Metanephros (tissue), 2 donors: ENCODE data around the gene SUPT4H1. TPM values are rescaled to one million over a fixed set of nuclear protein-coding genes. Genes with fewer than 3 reads are reported as not detected.

Experiments
- small RNA-seq: library from RNA; depleted of rRNA; stranded (forward); fragments of <200 nt; gene quantifications from one replicate; pipeline ENCODE3, GENCODE V24; 2014; ENCODE audit warnings: low replicate concordance
- total RNA-seq: library from RNA; depleted of rRNA; stranded (reverse); fragments of >200 nt; gene quantifications from one replicate; pipeline ENCODE4 v1.2.3, GENCODE V29; 2014

Gene SUPT4H1
- 53.1 TPM for total RNA-seq

DNA sequence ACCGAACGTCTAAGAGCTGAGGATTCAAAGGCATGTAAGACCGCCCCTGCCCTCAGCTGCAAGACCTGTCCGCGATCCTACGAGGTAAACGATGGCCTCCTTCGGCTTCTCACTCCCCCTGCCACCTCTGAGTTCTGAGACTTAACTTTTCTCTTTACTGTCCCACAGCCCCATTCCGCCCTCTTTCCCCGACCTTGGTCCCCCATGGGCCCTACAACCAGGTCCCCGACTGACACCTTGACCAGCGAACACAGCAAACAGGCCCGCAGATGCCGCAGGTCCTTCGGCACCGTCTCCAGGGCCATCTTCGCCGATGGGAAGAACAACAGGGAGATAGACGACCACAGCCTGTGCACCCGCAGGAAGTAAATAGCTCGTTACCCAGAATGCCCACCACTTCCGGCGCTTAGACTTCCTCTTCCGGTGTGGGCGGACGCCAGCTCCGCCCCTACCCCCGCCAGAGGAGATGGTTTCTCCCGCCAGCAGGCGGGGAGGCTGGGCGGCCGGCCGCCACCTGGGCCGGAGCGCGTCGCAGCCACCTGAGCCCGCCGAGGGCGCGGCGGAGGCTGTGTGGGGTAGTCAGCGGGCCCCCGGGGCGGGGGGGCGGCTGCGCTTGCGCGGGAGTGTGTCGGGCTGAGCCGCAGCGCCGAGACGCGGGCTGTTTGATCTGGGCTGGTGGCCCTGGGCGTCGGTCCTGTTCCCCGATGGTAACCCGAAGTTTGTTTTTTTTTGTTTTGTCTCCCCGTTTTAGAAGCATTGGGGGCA, at the start of gene SUPT4H1:
Gene SUPT4H1, minus strand, starts transcription at position 371 of the 765 bp plus-strand sequence. Its CDS starts 66 bp downstream, at position 305.

DNA sequence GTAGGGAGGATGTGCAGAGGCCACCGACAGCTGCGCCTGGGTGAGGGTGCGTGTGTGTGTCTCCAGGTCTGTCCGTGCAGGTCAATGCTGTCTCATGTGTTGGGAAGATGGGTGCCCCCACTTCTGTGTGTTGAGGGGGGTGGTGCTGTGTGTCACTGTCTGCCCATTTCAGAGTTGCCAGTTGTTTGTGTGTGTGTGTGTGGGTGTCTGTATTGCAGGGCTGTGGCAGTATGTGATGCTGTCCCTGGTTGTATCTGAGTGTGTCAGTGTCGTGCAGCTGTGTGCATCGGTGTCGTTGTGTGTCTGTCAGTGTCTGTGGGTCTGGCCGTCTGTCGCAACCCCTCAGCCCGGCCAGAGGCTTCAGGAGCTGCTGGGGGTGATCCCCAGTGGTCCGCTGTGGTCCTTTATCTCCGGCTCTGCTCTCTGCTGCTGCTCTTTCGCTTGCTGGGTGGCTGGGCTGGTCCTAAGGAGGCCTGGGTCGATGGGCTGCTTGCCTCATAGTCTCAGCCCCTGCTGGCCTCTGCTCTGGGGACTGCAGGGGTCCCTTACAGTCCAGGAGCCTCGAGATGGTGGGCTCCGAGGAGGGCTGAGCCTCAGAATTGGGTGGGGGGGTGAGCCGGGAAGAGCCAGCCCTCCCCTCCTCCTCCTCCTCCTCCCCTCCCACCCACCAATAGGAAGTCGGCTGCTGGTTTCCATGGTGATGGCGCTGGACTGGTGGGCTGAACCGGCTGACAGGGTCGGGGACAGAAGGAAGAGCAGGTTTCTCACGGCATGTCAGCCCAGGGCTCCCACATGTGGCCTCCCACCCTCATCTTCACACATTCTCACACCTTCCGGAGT, 23.6 kb downstream of the SUPT4H1 start, which contains the start of gene TSPOAP1:
Gene TSPOAP1, minus strand, starts transcription at position 601 of the 840 bp plus-strand sequence. CDS start 875 bp downstream, outside the sequence.

Small RNA genes lying within 50 kb of the gene (small RNA-seq; reads per million reads assigned to genes)
- not detected for gene MIR4736

Other genes starting within 250 kb of the SUPT4H1 start
- not detected for gene OR4D1, start 203.8 kb downstream of the SUPT4H1 start, total RNA-seq
- gene OR4D2, start 185.2 kb downstream of the SUPT4H1 start, total RNA-seq = not detected
- 1.3 TPM for gene EPX, start 159.5 kb downstream of the SUPT4H1 start, total RNA-seq
- 28.7 TPM for gene MKS1, start 132.9 kb downstream of the SUPT4H1 start, total RNA-seq
- not detected for gene LPO, start 113.6 kb downstream of the SUPT4H1 start, total RNA-seq
- 93.6 TPM for gene MPO, start 71.3 kb downstream of the SUPT4H1 start, total RNA-seq
- 29.1 TPM for gene TSPOAP1, start 23.4 kb downstream of the SUPT4H1 start, total RNA-seq
- gene RNF43, start 65.3 kb upstream of the SUPT4H1 start, total RNA-seq = 14.8 TPM
- gene HSF5, start 136.2 kb upstream of the SUPT4H1 start, total RNA-seq = 0.41 TPM
- 58.2 TPM for gene MTMR4, start 162.4 kb upstream of the SUPT4H1 start, total RNA-seq